OCI-LY3 (cell line): ENCODE data around the gene RRP9.

Experiments
- H2AFZ ChIP-seq: fragments of 200-600, 300-600 bp; shearing (Covaris generic); 2 replicates; pipeline ENCODE4 v1.6.0; 2014; ENCODE audit warnings: antibody characterized with exemption, low read depth, low read length
- H3K27ac ChIP-seq: fragments of 200-600, 300-600 bp; sonication (generic); 2 replicates; pipeline ENCODE4 v1.5.1; 2014; ENCODE audit warnings: mild to moderate bottlenecking, low read length, moderate library complexity, mixed read lengths
- H3K27me3 ChIP-seq: fragments of 200-600, 300-600 bp; sonication (generic); 2 replicates; pipeline ENCODE4 v1.6.1; 2014; ENCODE audit warnings: low read depth, low read length, mixed read lengths
- H3K36me3 ChIP-seq: fragments of 200-600, 300-600 bp; sonication (generic); replicated peaks from 2 replicates; pipeline ENCODE3; 2014; ENCODE audit warnings: low read depth, low read length, mixed read lengths
- H3K4me1 ChIP-seq: fragments of 300-600, 200-600 bp; sonication (generic); 2 replicates; pipeline ENCODE4 v1.6.1; 2014; ENCODE audit warnings: low read length, mixed read lengths
- H3K4me2 ChIP-seq: fragments of 200-600, 300-600 bp; sonication (generic); 2 replicates; pipeline ENCODE4 v1.6.1; 2014; ENCODE audit warnings: low read length, mixed read lengths
- H3K4me3 ChIP-seq: fragments of 300-600, 200-600 bp; sonication (generic); 2 replicates; pipeline ENCODE4 v1.5.1; 2014; ENCODE audit warnings: antibody characterized with exemption, mild to moderate bottlenecking, low read length, moderate library complexity
- H3K79me2 ChIP-seq: fragments of 300-600, 200-600 bp; shearing (Covaris generic); 2 replicates; pipeline ENCODE4 v1.6.1; 2014; ENCODE audit warnings: mild to moderate bottlenecking, low read length, mixed read lengths
- H3K9ac ChIP-seq: fragments of 300-600, 200-600 bp; shearing (Covaris generic); 2 replicates; pipeline ENCODE4 v1.6.0; 2014; ENCODE audit warnings: mild to moderate bottlenecking, low read length, moderate library complexity
- H3K9me3 ChIP-seq: fragments of 200-600, 300-600 bp; shearing (Covaris generic); 2 replicates; pipeline ENCODE4 v1.6.1; 2014; ENCODE audit warnings: low read length, mixed read lengths; ENCODE audit not compliant: insufficient read depth
- H4K20me1 ChIP-seq: fragments of 200-600, 300-600 bp; sonication (generic); 2 replicates; pipeline ENCODE4 v1.6.1; 2016; ENCODE audit warnings: low read length, mixed read lengths; ENCODE audit not compliant: insufficient read depth
- EZH2phosphoT487 ChIP-seq: fragments of 200-600 bp; shearing (Covaris generic); IDR thresholded peaks from 2 replicates; pipeline ENCODE4 v1.6.1; 2018; ENCODE audit warnings: antibody characterized with exemption, mixed run types, low read depth
- TF ChIP-seq, protein P1 (sequence below): fragments of 200-600, 300-600 bp; sonication (generic); IDR thresholded peaks from 2 replicates; pipeline ENCODE4 v1.5.1; 2014; ENCODE audit warnings: antibody characterized with exemption, low read length, low read depth

Gene RRP9

DNA sequence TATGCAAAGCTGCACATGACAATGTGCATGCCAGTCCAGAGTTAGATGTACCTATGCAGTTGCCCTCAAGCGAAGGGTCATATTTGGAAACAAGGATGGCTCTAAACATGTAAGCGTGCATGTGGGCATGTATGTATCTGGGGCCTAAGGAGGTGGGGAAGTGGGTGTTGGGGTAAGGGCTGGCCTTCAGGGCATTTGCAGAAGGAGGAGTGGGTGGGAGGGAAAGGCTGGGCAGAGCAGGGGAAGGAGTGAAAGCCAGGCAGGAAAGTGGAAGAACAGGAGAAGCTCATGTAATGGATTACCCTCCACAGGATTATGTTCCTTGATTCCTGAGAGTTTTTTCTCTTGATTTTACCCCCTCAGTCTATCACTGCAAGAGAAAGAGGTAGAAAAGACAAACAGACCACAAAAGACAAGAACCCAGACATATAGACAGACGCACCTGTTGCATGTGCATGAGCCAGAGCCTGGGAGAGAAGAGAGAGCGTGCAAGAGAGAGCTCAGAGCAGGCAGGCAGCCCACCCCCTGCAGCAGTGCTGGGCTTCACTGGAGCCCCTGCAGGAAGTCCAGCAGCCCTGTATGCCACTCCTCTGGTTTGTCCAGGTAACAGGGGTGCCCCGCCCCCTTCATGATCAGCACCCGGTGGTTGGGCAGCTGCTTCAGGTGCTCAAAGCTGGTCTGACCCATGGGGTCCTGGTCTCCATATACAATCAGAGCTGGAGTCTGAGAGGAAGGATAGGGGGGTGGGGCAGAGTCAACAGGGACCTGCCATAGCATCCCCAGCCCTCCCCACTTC is 27.4 kb upstream of the RRP9 start:
- Histone ChIP-seq H3K27me3 (no peaks in the 10 kb centered on the region), H3K79me2 (peaks cover 8% of the 10 kb centered on the region), H3K9ac (no peak overlapping the region), H3K4me3 (no peak overlapping the region), H3K36me3 (peaks cover 5% of the 10 kb centered on the region), H4K20me1 (no peaks in the 10 kb centered on the region), H3K27ac (no peak overlapping the region), H2AFZ (no peak overlapping the region), H3K4me1 (peaks cover 14% of the 10 kb centered on the region), H3K4me2 (peak overlapping the region; percentile 93; the same call in 1 of the 2 replicates), H3K9me3 (no peaks in the 10 kb centered on the region)
- TF ChIP-seq EZH2phosphoT487: no peak
- TF ChIP-seq, protein P1, sequence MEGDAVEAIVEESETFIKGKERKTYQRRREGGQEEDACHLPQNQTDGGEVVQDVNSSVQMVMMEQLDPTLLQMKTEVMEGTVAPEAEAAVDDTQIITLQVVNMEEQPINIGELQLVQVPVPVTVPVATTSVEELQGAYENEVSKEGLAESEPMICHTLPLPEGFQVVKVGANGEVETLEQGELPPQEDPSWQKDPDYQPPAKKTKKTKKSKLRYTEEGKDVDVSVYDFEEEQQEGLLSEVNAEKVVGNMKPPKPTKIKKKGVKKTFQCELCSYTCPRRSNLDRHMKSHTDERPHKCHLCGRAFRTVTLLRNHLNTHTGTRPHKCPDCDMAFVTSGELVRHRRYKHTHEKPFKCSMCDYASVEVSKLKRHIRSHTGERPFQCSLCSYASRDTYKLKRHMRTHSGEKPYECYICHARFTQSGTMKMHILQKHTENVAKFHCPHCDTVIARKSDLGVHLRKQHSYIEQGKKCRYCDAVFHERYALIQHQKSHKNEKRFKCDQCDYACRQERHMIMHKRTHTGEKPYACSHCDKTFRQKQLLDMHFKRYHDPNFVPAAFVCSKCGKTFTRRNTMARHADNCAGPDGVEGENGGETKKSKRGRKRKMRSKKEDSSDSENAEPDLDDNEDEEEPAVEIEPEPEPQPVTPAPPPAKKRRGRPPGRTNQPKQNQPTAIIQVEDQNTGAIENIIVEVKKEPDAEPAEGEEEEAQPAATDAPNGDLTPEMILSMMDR: no peak

DNA sequence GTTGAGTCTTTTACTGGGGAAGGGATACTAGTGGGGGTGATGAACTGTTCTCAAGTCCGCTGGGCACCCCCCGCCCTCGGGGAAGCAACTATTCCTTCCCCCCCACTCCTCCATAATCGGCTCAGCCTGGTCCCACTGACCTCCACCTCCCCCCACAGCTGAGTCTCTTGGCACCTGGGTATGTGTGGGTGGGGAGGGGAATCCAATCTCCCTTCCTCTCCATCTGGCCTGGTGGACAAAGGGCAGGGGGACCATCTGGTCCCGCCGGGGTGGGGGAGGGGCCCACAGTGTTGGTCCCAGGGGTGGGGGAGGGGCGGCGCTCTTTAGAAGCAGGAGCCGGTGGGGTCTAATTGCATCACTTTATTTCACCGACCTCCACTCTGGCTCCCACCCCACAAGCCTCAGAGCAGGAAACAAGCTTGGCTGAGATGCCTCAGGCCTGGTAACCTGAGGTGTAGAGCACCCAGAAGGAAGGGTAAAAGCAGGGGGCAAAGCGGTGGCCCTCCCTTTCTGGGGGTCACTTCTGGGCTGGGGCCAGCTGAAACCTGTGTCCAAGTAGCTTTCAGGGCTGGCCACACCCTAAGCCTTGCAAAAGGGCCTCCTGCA is 26.6 kb upstream of the RRP9 start:
- no peak overlapping the region for H3K27ac ChIP-seq
- H3K9ac ChIP-seq: peak overlapping the region; percentile 86
- H3K36me3 ChIP-seq: peaks cover 5% of the 10 kb centered on the region
- peak overlapping the region; percentile 93 for H3K4me2 ChIP-seq
- H3K79me2 ChIP-seq: peaks cover 3% of the 10 kb centered on the region
- H2AFZ ChIP-seq: 0 out of 2 replicates have a peak overlapping the region, but pooled peaks have one; percentile 27
- peak overlapping the region; percentile 92 for H3K4me3 ChIP-seq
- H3K9me3 ChIP-seq: no peaks in the 10 kb centered on the region
- TF ChIP-seq, protein P1: no peak
- no peak for TF ChIP-seq EZH2phosphoT487
- peaks cover 13% of the 10 kb centered on the region for H3K4me1 ChIP-seq
- H4K20me1 ChIP-seq: no peaks in the 10 kb centered on the region
- no peaks in the 10 kb centered on the region for H3K27me3 ChIP-seq

DNA sequence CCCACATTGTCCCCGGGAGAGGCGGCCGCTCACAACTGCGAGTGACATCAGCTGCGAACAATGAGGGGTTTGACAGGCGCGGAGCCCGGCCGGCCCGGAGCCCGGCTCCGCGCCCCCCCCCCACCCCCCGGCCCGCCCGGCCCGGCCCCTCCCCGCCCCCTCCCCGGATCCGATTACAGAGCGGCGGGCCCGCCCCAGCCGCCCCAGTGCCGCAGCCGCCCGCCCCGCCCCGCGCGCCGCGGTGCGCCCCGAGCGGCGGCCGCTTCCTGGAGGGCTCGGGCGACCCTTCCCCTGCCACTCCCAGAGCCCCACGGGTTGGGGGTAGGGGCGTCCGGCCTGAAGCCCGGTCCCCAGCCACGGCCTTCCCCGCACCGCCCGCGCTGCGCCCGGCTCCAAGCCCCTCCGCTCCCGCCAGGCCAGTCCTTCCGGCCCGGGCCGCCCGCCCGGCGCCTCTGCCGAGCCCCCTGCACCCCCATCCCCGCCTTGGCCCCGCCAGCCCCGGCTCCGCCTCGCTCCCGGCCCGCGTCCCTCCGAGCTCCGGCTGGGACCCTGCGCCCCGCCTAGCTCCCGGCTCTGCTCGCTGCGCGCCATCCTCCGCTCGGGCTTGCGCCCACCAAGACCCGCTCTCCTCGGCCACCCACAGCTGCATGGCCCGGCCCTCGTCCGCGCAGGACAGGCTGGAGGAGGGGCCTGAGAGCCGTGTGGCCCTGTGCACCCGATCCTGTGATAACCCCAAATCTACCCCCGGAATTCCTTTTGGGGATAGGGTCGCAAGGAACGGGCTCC is 25.9 kb upstream of the RRP9 start, which contains the start of gene PCBP4:
Gene PCBP4 (minus strand): TSS at position 71 of the 786 bp plus-strand sequence. CDS start 6,214 bp downstream, outside the sequence.
- no peaks in the 10 kb centered on the region for H4K20me1 ChIP-seq
- no peaks in the 10 kb centered on the region for H3K9me3 ChIP-seq
- no peaks in the 10 kb centered on the region for H3K79me2 ChIP-seq
- peak within 1 kb of the TSS; percentile 97 for H3K4me2 ChIP-seq
- H3K27ac ChIP-seq: peak within 1 kb of the TSS; percentile 17
- peak within 1 kb of the TSS; percentile 27; the same call in 1 of the 2 replicates for H2AFZ ChIP-seq
- no peaks in the 10 kb centered on the region for H3K27me3 ChIP-seq
- H3K4me3 ChIP-seq: peak within 1 kb of the TSS; percentile 92
- peak within 1 kb of the TSS; percentile 86 for H3K9ac ChIP-seq
- TF ChIP-seq EZH2phosphoT487: no peak
- TF ChIP-seq, protein P1: no peak
- H3K4me1 ChIP-seq: peaks cover 13% of the 10 kb centered on the region
- H3K36me3 ChIP-seq: peaks cover 5% of the 10 kb centered on the region
